Measurements from ENCODE around the gene RASGRF2.

GRCh38 chr5:81003811-81004386, 43.7 kb downstream of the RASGRF2 start:
- TF ChIP-seq, protein P1, sequence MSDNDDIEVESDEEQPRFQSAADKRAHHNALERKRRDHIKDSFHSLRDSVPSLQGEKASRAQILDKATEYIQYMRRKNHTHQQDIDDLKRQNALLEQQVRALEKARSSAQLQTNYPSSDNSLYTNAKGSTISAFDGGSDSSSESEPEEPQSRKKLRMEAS (IDR thresholded peaks at IDR 0.05), result no peak
- no peak for TF ChIP-seq FOXM1 (IDR thresholded peaks at IDR 0.05; ENCODE audit: borderline replicate concordance, low read depth)
- TF ChIP-seq CEBPB (IDR thresholded peaks at IDR 0.05), result no peak
- no peak for TF ChIP-seq TAF1 (IDR thresholded peaks at IDR 0.05; ENCODE audit: low read depth)
- no peak for TF ChIP-seq EP300 (IDR thresholded peaks at IDR 0.05; ENCODE audit: borderline replicate concordance)
- TF ChIP-seq EGR1 (IDR thresholded peaks at IDR 0.05), result no peak
- TF ChIP-seq, protein P2, sequence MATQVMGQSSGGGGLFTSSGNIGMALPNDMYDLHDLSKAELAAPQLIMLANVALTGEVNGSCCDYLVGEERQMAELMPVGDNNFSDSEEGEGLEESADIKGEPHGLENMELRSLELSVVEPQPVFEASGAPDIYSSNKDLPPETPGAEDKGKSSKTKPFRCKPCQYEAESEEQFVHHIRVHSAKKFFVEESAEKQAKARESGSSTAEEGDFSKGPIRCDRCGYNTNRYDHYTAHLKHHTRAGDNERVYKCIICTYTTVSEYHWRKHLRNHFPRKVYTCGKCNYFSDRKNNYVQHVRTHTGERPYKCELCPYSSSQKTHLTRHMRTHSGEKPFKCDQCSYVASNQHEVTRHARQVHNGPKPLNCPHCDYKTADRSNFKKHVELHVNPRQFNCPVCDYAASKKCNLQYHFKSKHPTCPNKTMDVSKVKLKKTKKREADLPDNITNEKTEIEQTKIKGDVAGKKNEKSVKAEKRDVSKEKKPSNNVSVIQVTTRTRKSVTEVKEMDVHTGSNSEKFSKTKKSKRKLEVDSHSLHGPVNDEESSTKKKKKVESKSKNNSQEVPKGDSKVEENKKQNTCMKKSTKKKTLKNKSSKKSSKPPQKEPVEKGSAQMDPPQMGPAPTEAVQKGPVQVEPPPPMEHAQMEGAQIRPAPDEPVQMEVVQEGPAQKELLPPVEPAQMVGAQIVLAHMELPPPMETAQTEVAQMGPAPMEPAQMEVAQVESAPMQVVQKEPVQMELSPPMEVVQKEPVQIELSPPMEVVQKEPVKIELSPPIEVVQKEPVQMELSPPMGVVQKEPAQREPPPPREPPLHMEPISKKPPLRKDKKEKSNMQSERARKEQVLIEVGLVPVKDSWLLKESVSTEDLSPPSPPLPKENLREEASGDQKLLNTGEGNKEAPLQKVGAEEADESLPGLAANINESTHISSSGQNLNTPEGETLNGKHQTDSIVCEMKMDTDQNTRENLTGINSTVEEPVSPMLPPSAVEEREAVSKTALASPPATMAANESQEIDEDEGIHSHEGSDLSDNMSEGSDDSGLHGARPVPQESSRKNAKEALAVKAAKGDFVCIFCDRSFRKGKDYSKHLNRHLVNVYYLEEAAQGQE (IDR thresholded peaks at IDR 0.05; ENCODE audit: low read depth), result no peak
- TF ChIP-seq TCF12 (IDR thresholded peaks at IDR 0.05; ENCODE audit: low read depth), result no peak
- no peak for TF ChIP-seq TEAD4 (IDR thresholded peaks at IDR 0.05)

Measured in Ishikawa (cell line).